ENCODE results near the gene PNCK.
"Not testable (repeated sequence)": the region's sequence is repeated elsewhere in the genome, so short reads cannot be mapped to it uniquely, and the experiment has no call there.

PNCK gene

GRCh38 chrX:153709726-153710674, 36.4 kb upstream of the PNCK start:
- no peak for TF ChIP-seq CTCF (IDR thresholded peaks at IDR 0.05; ENCODE audit: insufficient read depth, low read depth, low read length, missing control alignments)
- no peak for DNase-seq (ENCODE audit: low read depth)
- H3K4me3 ChIP-seq (ENCODE audit: low read depth, low read length) = no peak overlapping the region

- peak; percentile 33 for DNase-seq (ENCODE audit: low read depth)
- TF ChIP-seq CTCF (IDR thresholded peaks at IDR 0.05; ENCODE audit: insufficient read depth, low read depth, low read length, missing control alignments) = peak; percentile 24
- no peak overlapping the region for H3K4me3 ChIP-seq (ENCODE audit: low read depth, low read length)
These were observed 34.8 kb upstream of the PNCK start for GRCh38 chrX:153708415-153708814.

GRCh38 chrX:153707406-153707805, 33.8 kb upstream of the PNCK start:
- H3K4me3 ChIP-seq (ENCODE audit: low read depth, low read length) = no peak overlapping the region
- no peak for TF ChIP-seq CTCF (IDR thresholded peaks at IDR 0.05; ENCODE audit: insufficient read depth, low read depth, low read length, missing control alignments)
- DNase-seq (ENCODE audit: low read depth) = no peak

- no peak overlapping the region for H3K4me3 ChIP-seq (ENCODE audit: low read depth, low read length)
- no peak for TF ChIP-seq CTCF (IDR thresholded peaks at IDR 0.05; ENCODE audit: insufficient read depth, low read depth, low read length, missing control alignments)
- DNase-seq (ENCODE audit: low read depth) = no peak
These were observed 33.2 kb upstream of the PNCK start for GRCh38 chrX:153706799-153707198.

GRCh38 chrX:153705403-153706060, 31.9 kb upstream of the PNCK start:
- not testable (repeated sequence) for DNase-seq (ENCODE audit: low read depth); H3K4me3 ChIP-seq (ENCODE audit: low read depth, low read length)

- DNase-seq (ENCODE audit: low read depth); H3K4me3 ChIP-seq (ENCODE audit: low read depth, low read length): not testable (repeated sequence)
These were observed 31.2 kb upstream of the PNCK start for GRCh38 chrX:153704631-153705402.

- H3K4me3 ChIP-seq (ENCODE audit: low read depth, low read length) = no peak overlapping the region
- no peak for TF ChIP-seq CTCF (IDR thresholded peaks at IDR 0.05; ENCODE audit: insufficient read depth, low read depth, low read length, missing control alignments)
- no peak for DNase-seq (ENCODE audit: low read depth)
These were observed 30.5 kb upstream of the PNCK start for GRCh38 chrX:153704021-153704526.
